HG03378 (cell line): ENCODE results near the gene PRXL2A.
"Not testable (repeated sequence)": the region's sequence is repeated elsewhere in the genome, so short reads cannot be mapped to it uniquely, and the experiment has no call there.

Experiments
- ATAC-seq: cut with Tn5 transposase; IDR thresholded peaks from one replicate; pipeline ENCODE4 v1.9.1; 2021; ENCODE audit warnings: mild to moderate bottlenecking, moderate library complexity; ENCODE audit not compliant: unreplicated experiment

PRXL2A gene, protein sequence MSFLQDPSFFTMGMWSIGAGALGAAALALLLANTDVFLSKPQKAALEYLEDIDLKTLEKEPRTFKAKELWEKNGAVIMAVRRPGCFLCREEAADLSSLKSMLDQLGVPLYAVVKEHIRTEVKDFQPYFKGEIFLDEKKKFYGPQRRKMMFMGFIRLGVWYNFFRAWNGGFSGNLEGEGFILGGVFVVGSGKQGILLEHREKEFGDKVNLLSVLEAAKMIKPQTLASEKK

GRCh38 chr10:80408242-80409101 is at the start of gene PRXL2A:
TSS of gene PRXL2A (plus strand) at chr10:80408551. CDS start at chr10:80420468, 11,917 bp downstream.
- peak; percentile 81 for ATAC-seq

DNA sequence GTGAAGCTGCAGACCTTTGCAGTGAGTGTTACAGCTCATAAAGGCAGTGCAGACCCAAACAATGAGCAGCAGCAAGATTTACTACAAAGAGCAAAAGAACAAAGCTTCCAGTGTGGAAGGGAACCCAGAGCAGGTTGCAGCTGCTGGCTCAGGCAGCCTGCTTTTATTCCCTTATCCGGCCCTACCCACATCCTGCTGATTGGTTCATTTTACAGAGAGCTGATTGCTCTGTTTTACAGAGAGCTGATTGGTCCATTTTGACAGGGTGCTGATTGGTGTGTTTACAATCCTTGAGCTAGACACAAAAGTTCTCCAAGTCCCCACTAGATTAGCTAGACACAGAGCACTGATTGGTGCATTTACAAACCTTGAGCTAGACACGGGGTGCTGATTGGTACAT is 49.4 kb upstream of the PRXL2A start:
- ATAC-seq: not testable (repeated sequence)

GRCh38 chr10:80359644-80360043 is 48.7 kb upstream of the PRXL2A start:
- ATAC-seq: no peak

DNA sequence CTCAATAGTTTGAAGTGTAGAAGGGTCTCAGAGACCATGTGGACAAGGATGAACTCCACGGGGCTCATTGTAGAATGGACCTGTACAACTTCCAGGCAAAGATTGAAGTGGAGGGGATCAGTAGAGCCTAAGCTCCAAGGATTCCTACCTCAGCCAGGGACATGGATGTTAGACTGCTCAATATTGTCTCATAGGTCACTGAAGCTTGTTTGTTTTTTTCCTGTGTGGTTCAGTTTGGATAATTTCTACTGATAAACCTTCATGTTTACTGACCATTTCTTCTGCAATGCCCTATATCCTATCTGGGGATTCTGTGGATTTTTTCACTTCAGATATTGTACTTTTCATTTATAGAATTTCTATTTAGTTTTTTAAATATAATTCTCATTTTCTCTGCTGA is 42.8 kb upstream of the PRXL2A start:
- no peak for ATAC-seq

- no peak for ATAC-seq
Observed at GRCh38 chr10:80371467-80371866, 36.9 kb upstream of the PRXL2A start.

DNA sequence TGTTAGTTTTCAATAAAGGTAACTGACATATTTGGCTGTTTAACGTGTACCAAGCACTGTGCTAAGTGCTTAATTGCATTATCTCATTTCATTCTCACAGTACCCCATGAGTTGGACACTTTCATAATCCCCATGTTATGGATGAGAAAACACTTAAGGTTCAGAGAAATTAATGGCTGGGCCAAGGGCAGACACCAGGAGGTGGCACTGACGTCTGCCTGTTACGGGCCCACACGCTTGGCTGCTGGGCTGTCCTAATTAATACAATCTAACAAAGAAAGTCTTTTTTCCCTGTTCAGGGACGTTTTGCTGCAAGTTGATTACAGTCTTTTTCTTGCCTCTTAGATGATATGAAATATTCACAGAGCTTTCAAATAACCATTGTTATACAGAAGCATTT is 35.7 kb upstream of the PRXL2A start:
- no peak for ATAC-seq

- no peak for ATAC-seq
Observed at GRCh38 chr10:80373502-80373901, 34.8 kb upstream of the PRXL2A start.

DNA sequence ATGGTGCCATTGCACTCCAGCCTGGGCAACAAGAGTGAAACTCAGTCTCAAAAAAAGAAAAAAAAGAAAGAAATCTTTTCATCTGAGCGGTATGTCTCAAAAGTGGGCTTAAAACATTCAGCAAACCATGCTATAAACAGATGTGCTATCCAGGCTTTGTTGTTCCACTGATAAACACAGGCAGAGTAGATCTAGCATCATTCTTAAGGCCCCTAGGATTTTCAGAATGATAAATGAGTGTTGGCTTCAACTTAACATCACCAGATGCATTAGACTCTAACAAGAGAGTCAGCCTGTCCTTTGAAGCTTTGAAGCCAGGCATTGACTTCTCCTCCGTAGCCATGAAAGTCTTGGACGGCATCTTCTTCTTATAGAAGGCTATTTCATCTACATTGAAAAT is 28.6 kb upstream of the PRXL2A start:
- no peak for ATAC-seq

- ATAC-seq: no peak
Observed at GRCh38 chr10:80380185-80380584, 28.2 kb upstream of the PRXL2A start.

GRCh38 chr10:80382989-80383388 is 25.4 kb upstream of the PRXL2A start:
- peak; percentile 66 for ATAC-seq

DNA sequence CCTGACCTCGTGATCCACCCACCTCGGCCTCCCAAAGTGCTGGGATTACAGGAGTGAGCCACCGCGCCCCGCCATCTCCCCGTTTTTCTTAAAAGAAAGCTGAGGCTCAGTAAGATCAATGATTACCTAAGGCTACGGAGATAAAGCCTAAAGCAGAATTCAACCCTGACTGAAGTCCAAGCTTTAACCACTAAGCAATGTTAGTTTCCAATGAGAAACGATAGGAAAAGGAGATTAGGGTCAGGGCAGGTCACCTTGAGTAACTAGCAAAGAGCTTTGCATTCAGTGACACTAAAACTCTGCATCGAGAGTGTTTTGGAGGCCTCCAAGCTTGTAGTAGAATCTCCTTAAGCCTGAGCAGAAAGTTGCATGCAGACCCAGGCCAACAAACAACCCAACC is 17.6 kb upstream of the PRXL2A start:
- no peak for ATAC-seq

DNA sequence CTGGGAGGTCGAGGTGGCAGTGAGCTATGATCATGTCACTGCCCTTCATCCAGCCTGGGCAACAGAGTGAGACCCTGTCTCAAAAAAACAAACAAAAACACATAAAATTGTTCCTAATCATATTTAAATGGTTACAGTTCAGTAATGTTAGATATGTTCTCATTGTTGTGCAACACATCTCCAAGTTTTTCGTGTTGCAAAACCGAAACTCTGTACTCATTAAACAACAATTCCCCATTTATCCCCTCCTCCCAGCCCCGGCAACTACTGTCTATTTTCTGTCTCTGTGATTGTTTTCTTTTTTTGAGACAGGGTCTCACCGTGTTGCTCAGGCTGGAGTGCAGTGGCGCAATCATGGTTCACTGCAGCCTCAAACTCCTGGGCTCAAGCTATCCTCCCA is 16.1 kb upstream of the PRXL2A start:
- no peak for ATAC-seq

GRCh38 chr10:80394358-80394916 is 13.9 kb upstream of the PRXL2A start:
- no peak for ATAC-seq

- no peak for ATAC-seq
Observed at GRCh38 chr10:80397014-80397413, 11.3 kb upstream of the PRXL2A start.

DNA sequence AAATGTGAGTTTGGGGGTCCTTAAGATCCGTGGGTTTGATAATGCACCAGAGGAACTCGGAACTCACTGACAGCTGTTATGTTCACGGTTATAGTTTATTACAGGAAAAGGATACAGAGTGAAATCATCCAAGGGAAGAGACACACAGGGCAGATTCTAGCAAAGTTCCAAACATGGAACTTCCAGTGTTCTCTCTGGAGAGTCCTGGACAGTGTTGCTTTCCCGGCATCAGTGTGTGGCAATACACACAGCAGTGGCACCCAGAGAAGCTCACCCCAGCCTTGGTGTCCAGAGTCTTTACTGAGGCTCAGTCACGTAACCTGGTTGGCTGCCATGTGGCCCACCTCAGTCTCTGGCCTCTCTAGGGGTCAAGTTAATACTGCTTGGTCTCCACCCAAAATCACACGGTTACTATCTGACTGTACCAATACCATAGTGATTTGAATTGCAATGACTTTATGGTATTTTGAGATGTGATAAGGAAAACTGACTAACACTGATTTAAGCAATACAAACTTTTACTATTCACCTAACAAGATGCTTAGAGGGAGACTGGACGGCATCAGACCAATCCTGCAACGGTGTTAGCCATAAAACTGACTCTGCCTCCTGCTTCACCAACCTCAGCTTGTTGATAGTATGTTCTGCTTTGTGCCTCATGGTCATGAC is 8.1 kb upstream of the PRXL2A start:
- no peak for ATAC-seq

DNA sequence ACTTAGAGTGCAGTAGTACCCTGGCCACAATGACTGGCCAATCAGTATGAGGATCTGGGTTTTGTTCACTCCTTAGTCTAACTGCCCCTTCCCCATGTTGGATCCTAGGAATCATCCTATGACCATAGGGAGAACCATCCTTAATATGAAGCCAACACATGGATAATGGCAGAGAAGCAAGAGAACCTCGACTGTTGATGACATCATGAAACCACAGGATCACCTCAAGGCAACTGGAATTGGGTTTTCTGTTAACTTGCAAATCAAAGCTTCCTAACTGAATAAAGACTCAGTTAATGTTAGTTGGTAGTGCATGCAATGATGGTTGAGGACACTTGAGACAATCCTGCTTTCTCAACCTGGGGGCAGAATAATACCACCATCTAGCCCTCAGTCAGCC is 3.3 kb upstream of the PRXL2A start:
- no peak for ATAC-seq

- no peak for ATAC-seq
Observed at GRCh38 chr10:80405626-80406025, 2.7 kb upstream of the PRXL2A start.

- ATAC-seq: no peak
Observed at GRCh38 chr10:80406204-80406603, 2.1 kb upstream of the PRXL2A start.

DNA sequence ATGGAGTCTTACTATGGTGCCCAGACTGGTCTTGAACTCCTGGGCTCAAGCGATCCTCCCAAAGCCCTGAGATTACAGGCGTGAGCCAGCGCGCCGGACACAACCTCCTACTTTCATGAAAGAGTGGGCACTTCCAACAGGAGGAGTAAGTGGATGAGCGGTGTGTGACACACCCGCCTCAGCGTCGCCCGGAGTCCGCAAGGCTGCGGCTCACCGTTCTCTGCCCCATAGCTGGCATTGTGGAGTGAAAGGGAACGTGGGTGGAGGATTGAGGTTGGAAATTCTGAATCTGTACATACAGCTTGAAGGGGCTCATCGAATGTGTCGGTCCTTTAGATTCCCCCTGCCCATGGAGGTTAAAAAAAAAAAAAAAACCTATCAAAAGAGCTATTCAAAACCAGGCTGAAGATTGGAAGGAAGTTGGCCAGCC is 524 bp upstream of the PRXL2A start:
- ATAC-seq: peak; percentile 33

DNA sequence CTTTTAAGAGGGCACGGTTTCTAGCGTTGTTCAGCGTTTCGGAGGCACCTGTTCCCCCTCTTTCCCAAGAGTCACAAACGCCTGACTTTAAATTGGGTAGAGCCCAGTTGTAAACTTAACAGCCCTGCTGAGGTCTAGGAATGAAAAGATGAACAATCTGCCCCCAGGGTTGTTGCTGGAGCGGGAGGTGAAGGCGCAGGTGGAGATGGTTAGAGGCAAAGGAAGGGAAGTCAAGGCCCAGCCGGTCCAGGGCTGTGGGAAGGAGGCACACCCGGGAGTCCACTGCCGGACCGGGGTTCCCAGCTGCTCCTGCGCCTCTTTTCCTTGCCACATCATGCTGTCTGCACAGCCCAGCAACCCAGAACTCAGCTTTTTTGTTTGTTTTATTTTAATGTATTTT is 770 bp downstream of the PRXL2A start:
- ATAC-seq: no peak

DNA sequence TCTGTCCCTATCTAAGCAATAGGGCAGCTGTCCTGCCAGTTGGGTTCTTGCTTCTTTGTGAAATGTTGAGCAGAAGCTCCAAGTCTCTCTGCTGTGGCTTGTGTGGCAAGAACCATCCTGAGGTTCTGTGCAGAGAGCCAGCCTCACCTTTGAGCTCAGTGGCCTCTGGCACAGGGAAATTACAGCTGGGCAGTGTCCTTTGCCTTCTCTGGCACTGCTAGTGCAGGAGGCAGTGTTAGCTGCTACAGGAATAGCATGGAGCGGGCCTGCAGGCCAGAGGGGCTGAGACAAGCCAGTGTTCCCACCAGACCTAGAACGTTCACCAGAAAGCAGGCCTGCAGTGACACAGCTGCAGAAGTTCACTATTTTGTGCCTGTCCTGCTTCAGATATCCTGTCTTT is 1.8 kb downstream of the PRXL2A start:
- no peak for ATAC-seq
